Suprapubic skin (tissue), 4 donors: ENCODE data around the gene SHROOM3.

Experiments used
- CTCF ChIP-seq, 2 donors: fragments of 200-600 bp in 1 of 2; fragments of 450-650 bp in 1 of 2; sonication (generic) in 1 of 2; IDR thresholded peaks; one replicate each; pipeline ENCODE4 v1.5.1; 2016 to 2019; ENCODE audit warnings: antibody characterized with exemption in 2 of 2, mild to moderate bottlenecking in 1 of 2, moderate library complexity in 1 of 2
- EP300 ChIP-seq: sonication (generic); formaldehyde crosslinking; IDR thresholded peaks from one replicate; pipeline ENCODE4 v1.6.1; 2017; ENCODE audit warnings: antibody characterized with exemption
- POLR2A ChIP-seq, 2 donors: fragments of 450-650 bp; IDR thresholded peaks; one replicate each; pipeline ENCODE4 v1.6.1; 2017; ENCODE audit warnings: antibody characterized with exemption in 2 of 2, mild to moderate bottlenecking in 2 of 2, moderate library complexity in 2 of 2
- POLR2AphosphoS5 ChIP-seq, 3 donors: sonication (generic); formaldehyde crosslinking; IDR thresholded peaks; one replicate each; pipeline ENCODE4 v1.6.1; 2017; ENCODE audit warnings: antibody characterized with exemption in 3 of 3

- TF ChIP-seq CTCF (IDR thresholded peaks at IDR 0.05) = no peak
- no peak for TF ChIP-seq POLR2AphosphoS5 (IDR thresholded peaks at IDR 0.05)
- no peak for TF ChIP-seq POLR2A (IDR thresholded peaks at IDR 0.05)
- no peak for TF ChIP-seq EP300
These were observed 287.8 kb downstream of the SHROOM3 start for GRCh38 chr4:76722838-76723237.
